ENCODE results near the gene PLD3. TPM values are rescaled to one million over a fixed set of nuclear protein-coding genes. Genes with fewer than 3 reads are reported as not detected.
A peak's percentile ranks its signal among the peaks of the same experiment; 100 is the strongest.

Gene PLD3
- total RNA-seq, 4 donors from 2014 or later, result 237 to 302 (median 266) TPM

GRCh38 chr19:40392123-40392522 lies 43.6 kb downstream of the PLD3 start:
- no peak for TF ChIP-seq EP300 (IDR thresholded peaks at IDR 0.05)
- TF ChIP-seq, protein P1, sequence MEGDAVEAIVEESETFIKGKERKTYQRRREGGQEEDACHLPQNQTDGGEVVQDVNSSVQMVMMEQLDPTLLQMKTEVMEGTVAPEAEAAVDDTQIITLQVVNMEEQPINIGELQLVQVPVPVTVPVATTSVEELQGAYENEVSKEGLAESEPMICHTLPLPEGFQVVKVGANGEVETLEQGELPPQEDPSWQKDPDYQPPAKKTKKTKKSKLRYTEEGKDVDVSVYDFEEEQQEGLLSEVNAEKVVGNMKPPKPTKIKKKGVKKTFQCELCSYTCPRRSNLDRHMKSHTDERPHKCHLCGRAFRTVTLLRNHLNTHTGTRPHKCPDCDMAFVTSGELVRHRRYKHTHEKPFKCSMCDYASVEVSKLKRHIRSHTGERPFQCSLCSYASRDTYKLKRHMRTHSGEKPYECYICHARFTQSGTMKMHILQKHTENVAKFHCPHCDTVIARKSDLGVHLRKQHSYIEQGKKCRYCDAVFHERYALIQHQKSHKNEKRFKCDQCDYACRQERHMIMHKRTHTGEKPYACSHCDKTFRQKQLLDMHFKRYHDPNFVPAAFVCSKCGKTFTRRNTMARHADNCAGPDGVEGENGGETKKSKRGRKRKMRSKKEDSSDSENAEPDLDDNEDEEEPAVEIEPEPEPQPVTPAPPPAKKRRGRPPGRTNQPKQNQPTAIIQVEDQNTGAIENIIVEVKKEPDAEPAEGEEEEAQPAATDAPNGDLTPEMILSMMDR (IDR thresholded peaks at IDR 0.05), result no peak
- no peak for TF ChIP-seq POLR2AphosphoS5 (IDR thresholded peaks at IDR 0.05)
- no peak for TF ChIP-seq POLR2A (IDR thresholded peaks at IDR 0.05)
- H3K27me3 ChIP-seq, result no peaks in the 10 kb centered on the region
- H3K4me3 ChIP-seq, result no peak overlapping the region
- ATAC-seq, result no peak
- H3K36me3 ChIP-seq, result peaks cover 0 to 16% of the 10 kb centered on the region in 2 donors
- no peak overlapping the region for H3K27ac ChIP-seq
- H3K4me1 ChIP-seq, result no peaks in the 10 kb centered on the region
- H3K9me3 ChIP-seq, result no peaks in the 10 kb centered on the region
- 73 to 81% methylated on average over 6 to 8 of the region's 8 CpGs for WGBS, 2 donors (ENCODE audit: low coverage in 1 of 2)

DNA sequence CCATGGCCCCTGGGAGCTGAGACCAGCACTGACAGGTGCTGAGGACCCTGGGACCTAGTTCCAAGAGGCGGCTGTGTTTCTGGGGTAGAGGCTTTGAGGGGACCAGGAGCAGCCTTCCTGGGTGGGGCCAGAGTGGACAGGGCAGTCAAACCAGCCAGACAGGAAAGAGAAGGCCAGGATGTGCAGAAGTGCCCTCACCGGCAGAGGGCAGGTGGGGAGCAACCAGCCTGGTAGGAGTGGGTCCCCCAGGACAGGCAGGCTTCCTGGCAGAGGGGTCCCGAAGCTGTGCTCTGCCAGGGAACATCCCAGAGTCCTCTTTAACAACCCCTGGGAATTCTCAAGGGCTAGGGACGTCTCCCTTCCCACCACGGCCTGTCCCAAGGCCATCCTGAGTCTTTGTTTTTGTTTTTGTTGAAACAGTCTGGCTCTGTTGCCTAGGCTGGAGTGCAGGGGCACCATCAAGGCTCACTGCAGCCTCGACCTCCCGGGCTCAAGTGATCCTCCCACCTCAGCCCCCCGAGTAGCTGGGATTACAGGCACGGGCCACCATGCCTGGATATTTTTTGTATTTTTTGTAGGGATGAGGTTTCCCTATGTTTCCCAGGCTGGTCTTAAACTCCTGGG lies 44.5 kb downstream of the PLD3 start:
- peaks cover 0 to 23% of the 10 kb centered on the region in 2 donors for H3K36me3 ChIP-seq
- H3K27me3 ChIP-seq, result no peaks in the 10 kb centered on the region
- no peaks in the 10 kb centered on the region for H3K4me1 ChIP-seq
- WGBS, 2 donors (ENCODE audit: low coverage in 1 of 2), result 0% methylated on average over 1 of the region's 9 CpGs; no CpG with 5 or more reads in 1 of the 2 donors
- ATAC-seq, result no peak
- H3K27ac ChIP-seq, result no peak overlapping the region
- H3K9me3 ChIP-seq, result no peaks in the 10 kb centered on the region
- H3K4me3 ChIP-seq, result no peak overlapping the region
- TF ChIP-seq, protein P1 (IDR thresholded peaks at IDR 0.05), result peak in 2 of 4 experiments; percentile 27 to 33
- TF ChIP-seq POLR2AphosphoS5 (IDR thresholded peaks at IDR 0.05), result no peak

GRCh38 chr19:40393894-40394815 lies 45.7 kb downstream of the PLD3 start:
- H3K36me3 ChIP-seq, result peaks cover 0 to 30% of the 10 kb centered on the region in 2 donors
- no peaks in the 10 kb centered on the region for H3K4me1 ChIP-seq
- no peak overlapping the region for H3K27ac ChIP-seq
- no peak overlapping the region for H3K4me3 ChIP-seq
- no peaks in the 10 kb centered on the region for H3K9me3 ChIP-seq
- H3K27me3 ChIP-seq, result no peaks in the 10 kb centered on the region
- no peak for TF ChIP-seq EP300 (IDR thresholded peaks at IDR 0.05)
- TF ChIP-seq POLR2A (IDR thresholded peaks at IDR 0.05), result no peak
- TF ChIP-seq, protein P1 (IDR thresholded peaks at IDR 0.05), result no peak
- TF ChIP-seq POLR2AphosphoS5 (IDR thresholded peaks at IDR 0.05), result no peak
- 74 to 85% methylated on average over 10 to 17 of the region's 41 CpGs for WGBS, 2 donors (ENCODE audit: low coverage in 1 of 2)
- ATAC-seq, result no peak

DNA sequence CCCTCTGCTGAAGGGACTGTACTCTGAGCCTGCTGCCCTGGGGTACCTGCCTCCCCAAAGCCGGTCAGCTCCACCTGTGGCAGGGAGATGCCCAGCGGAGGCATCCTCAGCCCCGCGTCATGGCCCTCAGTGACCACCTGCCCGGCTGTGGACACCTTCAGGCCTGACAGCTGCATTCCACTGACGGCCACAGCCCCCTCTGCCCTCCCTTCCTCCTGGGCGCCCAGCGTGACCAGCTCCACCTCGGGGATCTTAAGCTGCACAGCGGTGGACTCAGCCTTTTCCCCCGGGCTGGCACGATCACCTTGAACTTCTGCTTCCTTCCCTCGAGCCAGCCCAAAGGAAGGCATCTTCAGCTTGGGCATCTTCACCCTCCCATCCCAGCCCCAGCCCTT lies 46.3 kb downstream of the PLD3 start:
- Histone ChIP-seq H3K4me1 (no peaks in the 10 kb centered on the region), H3K27ac (no peak overlapping the region), H3K4me3 (no peak overlapping the region), H3K9me3 (no peaks in the 10 kb centered on the region), H3K36me3 (peaks cover 0 to 30% of the 10 kb centered on the region in 2 donors), H3K27me3 (no peaks in the 10 kb centered on the region)
- TF ChIP-seq EP300 (IDR thresholded peaks at IDR 0.05) (no peak), POLR2A (IDR thresholded peaks at IDR 0.05) (no peak), POLR2AphosphoS5 (IDR thresholded peaks at IDR 0.05) (no peak)
- TF ChIP-seq, protein P1 (IDR thresholded peaks at IDR 0.05), result no peak
- no peak for ATAC-seq
- WGBS, 2 donors (ENCODE audit: low coverage in 1 of 2), result 69 to 94% methylated on average over 3 to 8 of the region's 13 CpGs
